ENCODE results near the gene PRKAG2.
"Not testable (repeated sequence)": the region's sequence is repeated elsewhere in the genome, so short reads cannot be mapped to it uniquely, and the experiment has no call there.

The PRKAG2 gene

GRCh38 chr7:151568956-151569940 lies 307.7 kb downstream of the PRKAG2 start:
- DNase-seq, result no peak

GRCh38 chr7:151566897-151567320 lies 310.0 kb downstream of the PRKAG2 start:
- DNase-seq, result peak; percentile 70

GRCh38 chr7:151565541-151565940 lies 311.4 kb downstream of the PRKAG2 start:
- DNase-seq, result peak; percentile 72

- no peak for DNase-seq
Observed at GRCh38 chr7:151560243-151560642, 316.7 kb downstream of the PRKAG2 start.

GRCh38 chr7:151559557-151560183 lies 317.2 kb downstream of the PRKAG2 start:
- no peak for DNase-seq

GRCh38 chr7:151558575-151558974 lies 318.3 kb downstream of the PRKAG2 start:
- DNase-seq, result peak; percentile 92

GRCh38 chr7:151556592-151556991 lies 320.3 kb downstream of the PRKAG2 start:
- no peak for DNase-seq

- no peak for DNase-seq
Observed at GRCh38 chr7:151553356-151553755, 323.6 kb downstream of the PRKAG2 start.

GRCh38 chr7:151552352-151553028 lies 324.4 kb downstream of the PRKAG2 start:
- DNase-seq, result no peak

- DNase-seq, result peak; percentile 41
Observed at GRCh38 chr7:151551820-151552219, 325.1 kb downstream of the PRKAG2 start.

- peak; percentile 87 for DNase-seq
Observed at GRCh38 chr7:151550656-151551286, 326.1 kb downstream of the PRKAG2 start.

- DNase-seq, result no peak
Observed at GRCh38 chr7:151549644-151550043, 327.3 kb downstream of the PRKAG2 start.

GRCh38 chr7:151549083-151549482 lies 327.8 kb downstream of the PRKAG2 start:
- no peak for DNase-seq

GRCh38 chr7:151544183-151544582 lies 332.7 kb downstream of the PRKAG2 start:
- no peak for DNase-seq

- DNase-seq, result no peak
Observed at GRCh38 chr7:151542606-151543130, 334.2 kb downstream of the PRKAG2 start.

- DNase-seq, result no peak
Observed at GRCh38 chr7:151541709-151542499, 335.0 kb downstream of the PRKAG2 start.

- DNase-seq, result no peak
Observed at GRCh38 chr7:151540146-151540545, 336.8 kb downstream of the PRKAG2 start.

GRCh38 chr7:151539088-151539671 lies 337.7 kb downstream of the PRKAG2 start:
- no peak for DNase-seq

GRCh38 chr7:151537818-151538561 lies 338.9 kb downstream of the PRKAG2 start:
- DNase-seq, result no peak

GRCh38 chr7:151536178-151536577 lies 340.7 kb downstream of the PRKAG2 start:
- DNase-seq, result not testable (repeated sequence)

- no peak for DNase-seq
Observed at GRCh38 chr7:151529842-151530241, 347.1 kb downstream of the PRKAG2 start.

Measured in fibroblast of skin of right biceps (primary cell).